Stomach (tissue), 9 donors: ENCODE data around the gene ITPR1. TPM values are rescaled to one million over a fixed set of nuclear protein-coding genes. Genes with fewer than 3 reads are reported as not detected.

Experiments
- DNase-seq, 2 donors: peaks; one replicate each; pipeline versions ENCODE4 v3.0.0 to v3.0.0-alpha.2; 2013 to 2019
- H3K27ac ChIP-seq, 5 donors: fragments of 200-600 bp in 4 of 5; sonication (generic) in 4 of 5; one replicate each; pipeline ENCODE4 v1.5.1; 2013 to 2019; ENCODE audit warnings: mild to moderate bottlenecking in 1 of 5, moderate library complexity in 1 of 5
- H3K27me3 ChIP-seq, 3 donors: fragments of 200-600 bp; sonication (generic); one replicate each; pipeline ENCODE4 v1.5.1; 2017 to 2019; ENCODE audit warnings: mixed run types in 1 of 3
- H3K36me3 ChIP-seq, 4 donors: fragments of 200-600 bp; sonication (generic); 1 replicate in 3 of 4; 2 replicates in 1 of 4; pipeline ENCODE4 v1.5.1; 2016 to 2019
- H3K4me1 ChIP-seq, 4 donors: fragments of 200-600 bp; sonication (generic); one replicate each; pipeline ENCODE4 v1.5.1; 2016 to 2019
- H3K4me3 ChIP-seq, 4 donors: fragments of 200-600 bp; sonication (generic) in 3 of 4; one replicate each; pipeline ENCODE4 v1.5.1; 2016 to 2019; ENCODE audit warnings: mild to moderate bottlenecking in 1 of 4
- H3K9me3 ChIP-seq, 4 donors: fragments of 200-600 bp; sonication (generic); one replicate each; pipeline ENCODE4 v1.5.1; 2016 to 2019
- EP300 ChIP-seq: sonication (generic); formaldehyde crosslinking; IDR thresholded peaks from one replicate; pipeline ENCODE4 v1.6.1; 2017; ENCODE audit warnings: antibody characterized with exemption
- POLR2A ChIP-seq, 4 donors: fragments of 450-650 bp; IDR thresholded peaks; one replicate each; pipeline ENCODE4 v1.6.1; 2016; ENCODE audit warnings: antibody characterized with exemption in 4 of 4, control low read depth in 2 of 4, mild to moderate bottlenecking in 1 of 4, moderate library complexity in 1 of 4
- POLR2AphosphoS5 ChIP-seq, 3 donors: sonication (generic); formaldehyde crosslinking; IDR thresholded peaks; one replicate each; pipeline ENCODE4 v1.6.1; 2016; ENCODE audit warnings: antibody characterized with exemption in 3 of 3
- WGBS, 5 donors: extraction: QIAGEN DNeasy Blood & Tissue Kit in 3 of 5; methylation state at CpG; one replicate each; pipeline versions ENCODE4 v1.1.5 to v1.1.7; 2013 to 2018; 5-methylcytosine and 5-hydroxymethylcytosine counted together
- intact Hi-C: fragments of 100-400 bp; cut with DNase I; formaldehyde crosslinking; loops from one replicate; pipeline ENCODE4 v1.15.1; 2023; ENCODE audit warnings: low total_unique reads
- polyA plus RNA-seq, 3 donors: library from polyadenylated mRNA; stranded (reverse); fragments of 200-250 nt; gene quantifications; one replicate each; pipeline ENCODE4 v1.2.3, GENCODE V29; 2013
- total RNA-seq, 5 donors: library from RNA; depleted of rRNA; stranded (reverse); fragments of >200 nt; gene quantifications; one replicate each; pipeline versions ENCODE4 v1.1.0 to v1.2.3, GENCODE V29; 2014 to 2016
- TF ChIP-seq, protein P1 (sequence below), 7 experiments: fragments of 450-650 bp in 4 of 7; fragments of 200-600 bp in 3 of 7; sonication (generic) in 3 of 7; IDR thresholded peaks; one replicate each; pipeline ENCODE4 v1.5.1; 2016 to 2019; ENCODE audit warnings: antibody characterized with exemption in 7 of 7, control low read depth in 2 of 7, mild to moderate bottlenecking in 1 of 7
- donor health status: healthy with polysubstance abuse.
- donor health status: Bipolar disorder and iron deficiency.
- donor health status: healthy.

The ITPR1 gene
- total and polyA plus RNA-seq, 8 donors, result 6.6 to 192 (median 32.9) TPM

GRCh38 chr3:4474683-4475490 lies 18.3 kb upstream of the ITPR1 start:
- no peak for TF ChIP-seq POLR2A (IDR thresholded peaks at IDR 0.05)
- TF ChIP-seq POLR2AphosphoS5 (IDR thresholded peaks at IDR 0.05), result peak in 1 of 3 donors; percentile 42
- peak in 1 of 2 donors; percentile 53 for DNase-seq
- H3K36me3 ChIP-seq, result no peaks in the 10 kb centered on the region
- peaks cover 0 to 8% (median 0%) of the 10 kb centered on the region in 3 donors for H3K27me3 ChIP-seq
- H3K4me3 ChIP-seq, result no peak overlapping the region
- 49 to 60% (median 56%) methylated on average over 7 of the region's 7 CpGs for WGBS, 5 donors
- peak overlapping the region in 3 of 5 donors; percentile 34 to 65 (median 48) for H3K27ac ChIP-seq
- no peaks in the 10 kb centered on the region for H3K9me3 ChIP-seq
- H3K4me1 ChIP-seq, result no peaks in the 10 kb centered on the region
- intact Hi-C loops, result no loop called here

- DNase-seq, result no peak
- TF ChIP-seq POLR2AphosphoS5 (IDR thresholded peaks at IDR 0.05), result no peak
- no peak for TF ChIP-seq EP300
- Histone ChIP-seq H3K9me3 (no peaks in the 10 kb centered on the region), H3K27me3 (peaks cover 0 to 8% (median 0%) of the 10 kb centered on the region in 3 donors), H3K4me1 (no peaks in the 10 kb centered on the region), H3K27ac (no peak overlapping the region), H3K4me3 (no peak overlapping the region), H3K36me3 (no peaks in the 10 kb centered on the region)
- intact Hi-C loops, result no loop called here
These were observed 17.3 kb upstream of the ITPR1 start for GRCh38 chr3:4475804-4476203.

- 25 to 44% (median 38%) methylated on average over 1 of the region's 1 CpG for WGBS, 5 donors
- DNase-seq, result no peak
- intact Hi-C loops, result no loop called here
- Histone ChIP-seq H3K27ac (no peak overlapping the region), H3K4me1 (no peaks in the 10 kb centered on the region), H3K9me3 (no peaks in the 10 kb centered on the region), H3K27me3 (peaks cover 0 to 8% (median 0%) of the 10 kb centered on the region in 3 donors), H3K4me3 (no peak overlapping the region), H3K36me3 (no peaks in the 10 kb centered on the region)
- no peak for TF ChIP-seq POLR2A (IDR thresholded peaks at IDR 0.05)
- TF ChIP-seq EP300, result no peak
- no peak for TF ChIP-seq POLR2AphosphoS5 (IDR thresholded peaks at IDR 0.05)
These were observed 16.7 kb upstream of the ITPR1 start for GRCh38 chr3:4476496-4476895.

- Histone ChIP-seq H3K4me1 (no peaks in the 10 kb centered on the region), H3K9me3 (no peaks in the 10 kb centered on the region), H3K36me3 (no peaks in the 10 kb centered on the region), H3K27ac (peak overlapping the region in 1 of 5 donors; percentile 9), H3K4me3 (no peak overlapping the region), H3K27me3 (peaks cover 0 to 8% (median 0%) of the 10 kb centered on the region in 3 donors)
- TF ChIP-seq, protein P1, sequence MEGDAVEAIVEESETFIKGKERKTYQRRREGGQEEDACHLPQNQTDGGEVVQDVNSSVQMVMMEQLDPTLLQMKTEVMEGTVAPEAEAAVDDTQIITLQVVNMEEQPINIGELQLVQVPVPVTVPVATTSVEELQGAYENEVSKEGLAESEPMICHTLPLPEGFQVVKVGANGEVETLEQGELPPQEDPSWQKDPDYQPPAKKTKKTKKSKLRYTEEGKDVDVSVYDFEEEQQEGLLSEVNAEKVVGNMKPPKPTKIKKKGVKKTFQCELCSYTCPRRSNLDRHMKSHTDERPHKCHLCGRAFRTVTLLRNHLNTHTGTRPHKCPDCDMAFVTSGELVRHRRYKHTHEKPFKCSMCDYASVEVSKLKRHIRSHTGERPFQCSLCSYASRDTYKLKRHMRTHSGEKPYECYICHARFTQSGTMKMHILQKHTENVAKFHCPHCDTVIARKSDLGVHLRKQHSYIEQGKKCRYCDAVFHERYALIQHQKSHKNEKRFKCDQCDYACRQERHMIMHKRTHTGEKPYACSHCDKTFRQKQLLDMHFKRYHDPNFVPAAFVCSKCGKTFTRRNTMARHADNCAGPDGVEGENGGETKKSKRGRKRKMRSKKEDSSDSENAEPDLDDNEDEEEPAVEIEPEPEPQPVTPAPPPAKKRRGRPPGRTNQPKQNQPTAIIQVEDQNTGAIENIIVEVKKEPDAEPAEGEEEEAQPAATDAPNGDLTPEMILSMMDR (IDR thresholded peaks at IDR 0.05), result no peak
- TF ChIP-seq POLR2A (IDR thresholded peaks at IDR 0.05), result no peak
- intact Hi-C loops, result no loop called here
- 64 to 82% (median 73%) methylated on average over 3 of the region's 3 CpGs for WGBS, 5 donors
- no peak for DNase-seq
These were observed 14.9 kb upstream of the ITPR1 start for GRCh38 chr3:4478261-4478660.

DNA sequence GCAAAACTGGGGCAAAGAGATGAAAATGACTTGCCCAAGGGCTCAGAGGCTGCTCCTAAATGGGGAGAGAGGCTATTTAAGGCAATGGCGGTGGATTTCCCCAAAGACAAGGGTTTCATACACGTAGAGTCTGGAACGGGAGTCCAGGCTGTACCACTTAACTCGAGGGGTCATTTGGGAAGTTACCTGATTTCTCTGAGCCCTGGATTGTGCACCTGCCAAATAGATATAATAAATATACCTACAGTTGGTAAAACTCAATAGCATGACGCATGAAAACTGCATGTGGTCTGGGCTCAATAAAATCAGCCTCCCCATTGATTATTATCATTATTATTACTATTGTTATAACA lies 1.3 kb upstream of the ITPR1 start:
- Histone ChIP-seq H3K4me1 (peaks cover 6 to 50% (median 45%) of the 10 kb centered on the region in 4 donors), H3K4me3 (peak overlapping the region; percentile 76 to 96 (median 90)), H3K9me3 (no peaks in the 10 kb centered on the region), H3K27me3 (no peaks in the 10 kb centered on the region), H3K27ac (peak overlapping the region in 3 of 5 donors; percentile 90 to 94 (median 93)), H3K36me3 (no peaks in the 10 kb centered on the region)
- intact Hi-C loops, result loop anchor here (5.0 kb wide), 1 partner anchor 140 kb away; no protein-coding TSS in a partner anchor
- WGBS, 5 donors, result 19 to 36% (median 28%) methylated on average over 5 of the region's 5 CpGs
- no peak for TF ChIP-seq EP300
- TF ChIP-seq, protein P1 (IDR thresholded peaks at IDR 0.05), result no peak
- TF ChIP-seq POLR2AphosphoS5 (IDR thresholded peaks at IDR 0.05), result no peak
- DNase-seq, result no peak
